Astrocyte (in vitro differentiated cells and primary cell): ENCODE measurements around the gene SLC35A2.

Source experiments
- CTCF ChIP-seq: IDR thresholded peaks from 2 replicates; pipeline ENCODE4 v1.5.1; 2011; ENCODE audit warnings: low read depth, mild to moderate bottlenecking, inconsistent platforms, low read length, moderate library complexity; ENCODE audit not compliant: insufficient read depth
- EZH2 ChIP-seq: IDR thresholded peaks from 2 replicates; pipeline ENCODE4 v1.6.1; 2012; ENCODE audit warnings: mild to moderate bottlenecking, low read length, inconsistent platforms; ENCODE audit not compliant: insufficient read depth

GRCh38 chrX:48891402-48892288 lies 19.8 kb downstream of the SLC35A2 start:
- TF ChIP-seq CTCF, result no peak
- TF ChIP-seq EZH2, result no peak
